Gastroesophageal sphincter (tissue), 3 donors: ENCODE data around the gene FAM13A.

ENCODE experiments used
- POLR2A ChIP-seq, 2 donors: fragments of 450-650 bp; IDR thresholded peaks; one replicate each; pipeline ENCODE4 v1.6.1; 2017; ENCODE audit warnings: antibody characterized with exemption in 2 of 2, mild to moderate bottlenecking in 2 of 2, moderate library complexity in 1 of 2
- POLR2AphosphoS5 ChIP-seq: sonication (generic); formaldehyde crosslinking; IDR thresholded peaks from one replicate; pipeline ENCODE4 v1.6.1; 2017; ENCODE audit warnings: antibody characterized with exemption
- TF ChIP-seq, protein P1 (sequence below), 4 experiments: fragments of 200-600 bp in 2 of 4; fragments of 450-650 bp in 2 of 4; sonication (generic) in 1 of 4; IDR thresholded peaks; one replicate each; pipeline ENCODE4 v1.5.1; 2017 to 2019; ENCODE audit warnings: antibody characterized with exemption in 4 of 4, mild to moderate bottlenecking in 2 of 4, moderate library complexity in 2 of 4

- TF ChIP-seq POLR2A (IDR thresholded peaks at IDR 0.05) = no peak
- TF ChIP-seq, protein P1, sequence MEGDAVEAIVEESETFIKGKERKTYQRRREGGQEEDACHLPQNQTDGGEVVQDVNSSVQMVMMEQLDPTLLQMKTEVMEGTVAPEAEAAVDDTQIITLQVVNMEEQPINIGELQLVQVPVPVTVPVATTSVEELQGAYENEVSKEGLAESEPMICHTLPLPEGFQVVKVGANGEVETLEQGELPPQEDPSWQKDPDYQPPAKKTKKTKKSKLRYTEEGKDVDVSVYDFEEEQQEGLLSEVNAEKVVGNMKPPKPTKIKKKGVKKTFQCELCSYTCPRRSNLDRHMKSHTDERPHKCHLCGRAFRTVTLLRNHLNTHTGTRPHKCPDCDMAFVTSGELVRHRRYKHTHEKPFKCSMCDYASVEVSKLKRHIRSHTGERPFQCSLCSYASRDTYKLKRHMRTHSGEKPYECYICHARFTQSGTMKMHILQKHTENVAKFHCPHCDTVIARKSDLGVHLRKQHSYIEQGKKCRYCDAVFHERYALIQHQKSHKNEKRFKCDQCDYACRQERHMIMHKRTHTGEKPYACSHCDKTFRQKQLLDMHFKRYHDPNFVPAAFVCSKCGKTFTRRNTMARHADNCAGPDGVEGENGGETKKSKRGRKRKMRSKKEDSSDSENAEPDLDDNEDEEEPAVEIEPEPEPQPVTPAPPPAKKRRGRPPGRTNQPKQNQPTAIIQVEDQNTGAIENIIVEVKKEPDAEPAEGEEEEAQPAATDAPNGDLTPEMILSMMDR (IDR thresholded peaks at IDR 0.05) = no peak
- no peak for TF ChIP-seq POLR2AphosphoS5
These were observed 249.5 kb downstream of the FAM13A start for GRCh38 chr4:88807499-88807898.
